Activated T-cell treated with anti-CD3 and anti-CD28 coated beads, Interleukin-2, amount 50 U/mL, for 72 hours (primary cell): ENCODE measurements around the gene TRAK1. TPM values are rescaled to one million over a fixed set of nuclear protein-coding genes. Genes with fewer than 3 reads are reported as not detected.

ENCODE experiments used
- ATAC-seq, 2 donors: fragments of 150-1000 bp; cut with Tn5 transposase; replicated peaks in 1 of 2; 2 replicates each; pipeline ENCODE4 v1.10.0; 2021; ENCODE audit warnings: moderate library complexity in 2 of 2, mild to moderate bottlenecking in 1 of 2
- DNase-seq, 2 donors: peaks; one replicate each; pipeline ENCODE4 v3.0.0; 2021 to 2022; ENCODE audit warnings: mixed read lengths in 1 of 2
- H3K27ac Mint-ChIP-seq: one replicate; pipeline ENCODE4 v1.8.0; 2022; ENCODE audit warnings: mild to moderate bottlenecking, moderate library complexity, mixed read lengths
- H3K27me3 Mint-ChIP-seq: one replicate; pipeline ENCODE4 v1.8.0; 2022; ENCODE audit warnings: low read depth, mixed read lengths
- H3K36me3 Mint-ChIP-seq, 2 donors: one replicate each; pipeline ENCODE4 v1.8.0; 2022; ENCODE audit warnings: mixed read lengths in 2 of 2, mild to moderate bottlenecking in 1 of 2; ENCODE audit not compliant: insufficient read depth in 2 of 2
- H3K4me1 Mint-ChIP-seq: one replicate; pipeline ENCODE4 v1.8.0; 2022; ENCODE audit warnings: low read depth, mixed read lengths
- H3K4me3 Mint-ChIP-seq, 2 donors: one replicate each; pipeline ENCODE4 v1.8.0; 2022; ENCODE audit warnings: mild to moderate bottlenecking in 2 of 2, mixed read lengths in 2 of 2, moderate library complexity in 2 of 2
- H3K9me3 Mint-ChIP-seq, 2 donors: one replicate each; pipeline ENCODE4 v1.8.0; 2022; ENCODE audit warnings: mixed read lengths in 2 of 2
- total RNA-seq, 2 donors: library from RNA; stranded (reverse); gene quantifications; one replicate each; pipeline ENCODE4 v1.2.3, GENCODE V29; 2022

The TRAK1 gene
- total RNA-seq, 2 donors from 2014 or later = 17.8 to 19.6 TPM

DNA sequence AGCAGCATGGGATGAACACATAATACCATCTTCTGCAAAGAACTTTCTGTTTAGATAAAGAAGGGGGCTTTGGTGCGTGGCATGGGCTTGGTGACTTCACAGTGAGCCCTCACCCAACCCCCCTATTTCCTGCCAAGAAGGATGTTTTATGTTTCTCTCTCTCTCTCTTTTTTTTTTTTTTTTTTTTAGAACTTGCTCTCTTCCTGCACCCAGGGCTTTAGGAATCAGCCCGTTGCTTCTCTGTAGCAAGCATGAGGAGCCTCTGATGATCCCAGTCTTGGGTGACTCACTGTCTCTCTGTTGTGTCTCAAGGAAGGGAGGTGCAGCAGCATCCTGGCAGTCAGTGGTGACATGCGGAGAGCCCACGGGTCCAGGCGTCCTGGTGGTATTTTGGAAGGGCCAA lies 125.8 kb downstream of the TRAK1 start:
- Mint-ChIP-seq H3K27ac (peak overlapping the region; percentile 75), H3K4me1 (peaks cover 53% of the 10 kb centered on the region), H3K27me3 (no peaks in the 10 kb centered on the region), H3K9me3 (no peaks in the 10 kb centered on the region), H3K36me3 (no peaks in the 10 kb centered on the region), H3K4me3 (peak overlapping the region; percentile 61 to 73)
- DNase-seq (no peak), ATAC-seq (peak; percentile 32 to 46)

DNA sequence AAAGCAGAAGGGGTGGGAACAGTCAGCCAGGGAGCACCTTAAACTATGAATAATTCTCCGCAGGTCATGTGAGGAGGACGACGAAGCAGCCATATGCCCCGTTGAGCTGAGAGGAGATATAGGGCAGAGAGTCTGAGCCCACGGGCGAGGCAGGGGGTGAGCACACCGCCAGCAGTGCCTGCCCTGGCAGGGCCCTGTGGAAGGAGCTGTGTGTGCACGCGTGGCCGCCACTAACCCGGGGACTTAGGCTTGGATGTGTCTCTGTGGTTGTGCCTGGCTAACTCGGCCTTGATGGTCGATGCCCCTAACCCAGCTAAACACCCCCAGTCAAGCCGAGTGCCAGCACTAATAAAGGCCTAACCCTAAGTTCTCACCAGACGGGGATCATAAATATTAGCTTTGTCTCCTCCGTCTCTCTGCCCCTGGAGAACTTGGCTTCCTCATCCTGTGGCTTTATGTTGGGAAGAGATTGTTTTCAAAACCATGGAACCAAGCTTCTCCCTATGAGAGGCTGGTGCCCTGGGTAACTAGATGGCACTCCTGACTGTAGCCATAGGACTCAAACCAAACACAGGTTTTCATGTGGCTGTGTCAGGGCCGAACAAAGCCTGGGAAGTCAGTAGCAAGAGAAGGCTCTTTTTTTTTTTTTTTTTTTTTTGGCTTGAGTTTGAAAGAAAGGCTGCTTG lies 129.4 kb downstream of the TRAK1 start:
- H3K27me3 Mint-ChIP-seq = no peaks in the 10 kb centered on the region
- peaks cover 25% of the 10 kb centered on the region for H3K4me1 Mint-ChIP-seq
- no peak overlapping the region for H3K4me3 Mint-ChIP-seq
- ATAC-seq = no peak
- no peak for DNase-seq
- H3K27ac Mint-ChIP-seq = no peak overlapping the region
- H3K36me3 Mint-ChIP-seq = no peaks in the 10 kb centered on the region
- no peaks in the 10 kb centered on the region for H3K9me3 Mint-ChIP-seq

DNA sequence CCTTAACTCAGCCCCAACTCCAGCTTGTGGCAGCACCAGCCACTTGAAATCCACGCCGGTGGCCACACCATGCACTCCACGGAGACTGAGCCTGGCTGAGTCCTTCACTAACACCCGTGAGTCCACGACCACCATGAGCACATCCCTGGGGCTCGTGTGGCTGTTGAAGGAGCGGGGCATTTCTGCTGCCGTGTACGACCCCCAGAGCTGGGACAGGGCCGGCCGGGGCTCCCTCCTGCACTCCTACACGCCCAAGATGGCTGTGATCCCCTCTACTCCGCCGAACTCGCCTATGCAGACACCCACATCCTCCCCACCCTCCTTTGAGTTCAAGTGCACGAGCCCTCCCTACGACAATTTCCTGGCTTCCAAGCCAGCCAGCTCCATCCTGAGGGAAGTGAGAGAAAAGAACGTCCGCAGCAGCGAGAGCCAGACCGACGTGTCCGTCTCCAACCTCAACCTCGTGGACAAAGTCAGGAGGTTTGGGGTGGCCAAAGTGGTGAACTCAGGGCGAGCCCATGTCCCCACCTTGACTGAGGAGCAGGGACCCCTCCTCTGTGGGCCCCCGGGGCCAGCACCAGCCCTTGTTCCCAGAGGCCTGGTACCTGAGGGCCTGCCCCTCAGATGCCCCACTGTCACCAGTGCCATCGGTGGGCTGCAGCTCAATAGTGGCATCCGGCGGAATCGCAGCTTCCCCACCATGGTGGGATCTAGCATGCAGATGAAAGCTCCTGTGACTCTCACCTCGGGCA lies 132.0 kb downstream of the TRAK1 start:
- DNase-seq (no peak), ATAC-seq (no peak)
- Mint-ChIP-seq H3K27ac (no peak overlapping the region), H3K36me3 (peaks cover 0 to 2% of the 10 kb centered on the region in 2 donors), H3K4me3 (no peak overlapping the region), H3K4me1 (no peaks in the 10 kb centered on the region), H3K27me3 (no peaks in the 10 kb centered on the region), H3K9me3 (no peaks in the 10 kb centered on the region)

DNA sequence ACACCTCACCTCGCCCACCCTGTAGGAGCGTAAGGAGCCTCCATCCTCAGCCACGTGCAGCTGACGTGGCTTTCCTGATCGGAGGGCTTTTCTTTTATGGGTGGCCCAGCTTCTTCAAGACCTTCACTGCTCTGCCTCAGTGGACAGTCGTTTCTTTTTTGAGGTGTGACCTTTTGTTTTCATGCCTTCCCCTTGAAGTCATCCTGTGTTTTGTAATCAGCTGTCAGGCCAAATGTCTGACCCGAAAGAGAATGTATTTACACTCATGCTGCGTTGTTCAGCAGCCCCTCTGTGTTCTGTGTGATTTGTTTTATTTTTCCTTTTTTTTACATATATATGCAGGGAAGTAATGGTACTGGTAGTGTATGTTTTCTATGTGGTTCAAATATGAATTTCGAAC lies 133.0 kb downstream of the TRAK1 start:
- no peaks in the 10 kb centered on the region for H3K9me3 Mint-ChIP-seq
- H3K36me3 Mint-ChIP-seq = peaks cover 0 to 2% of the 10 kb centered on the region in 2 donors
- H3K27me3 Mint-ChIP-seq = no peaks in the 10 kb centered on the region
- H3K27ac Mint-ChIP-seq = no peak overlapping the region
- H3K4me3 Mint-ChIP-seq = no peak overlapping the region
- no peaks in the 10 kb centered on the region for H3K4me1 Mint-ChIP-seq
- DNase-seq (no peak), ATAC-seq (no peak)

GRCh38 chr3:42224658-42225421 lies 133.7 kb downstream of the TRAK1 start:
- Mint-ChIP-seq H3K9me3 (no peaks in the 10 kb centered on the region), H3K27ac (no peak overlapping the region), H3K4me3 (no peak overlapping the region), H3K4me1 (no peaks in the 10 kb centered on the region), H3K36me3 (peaks cover 0 to 2% of the 10 kb centered on the region in 2 donors), H3K27me3 (no peaks in the 10 kb centered on the region)
- ATAC-seq (no peak), DNase-seq (no peak)

DNA sequence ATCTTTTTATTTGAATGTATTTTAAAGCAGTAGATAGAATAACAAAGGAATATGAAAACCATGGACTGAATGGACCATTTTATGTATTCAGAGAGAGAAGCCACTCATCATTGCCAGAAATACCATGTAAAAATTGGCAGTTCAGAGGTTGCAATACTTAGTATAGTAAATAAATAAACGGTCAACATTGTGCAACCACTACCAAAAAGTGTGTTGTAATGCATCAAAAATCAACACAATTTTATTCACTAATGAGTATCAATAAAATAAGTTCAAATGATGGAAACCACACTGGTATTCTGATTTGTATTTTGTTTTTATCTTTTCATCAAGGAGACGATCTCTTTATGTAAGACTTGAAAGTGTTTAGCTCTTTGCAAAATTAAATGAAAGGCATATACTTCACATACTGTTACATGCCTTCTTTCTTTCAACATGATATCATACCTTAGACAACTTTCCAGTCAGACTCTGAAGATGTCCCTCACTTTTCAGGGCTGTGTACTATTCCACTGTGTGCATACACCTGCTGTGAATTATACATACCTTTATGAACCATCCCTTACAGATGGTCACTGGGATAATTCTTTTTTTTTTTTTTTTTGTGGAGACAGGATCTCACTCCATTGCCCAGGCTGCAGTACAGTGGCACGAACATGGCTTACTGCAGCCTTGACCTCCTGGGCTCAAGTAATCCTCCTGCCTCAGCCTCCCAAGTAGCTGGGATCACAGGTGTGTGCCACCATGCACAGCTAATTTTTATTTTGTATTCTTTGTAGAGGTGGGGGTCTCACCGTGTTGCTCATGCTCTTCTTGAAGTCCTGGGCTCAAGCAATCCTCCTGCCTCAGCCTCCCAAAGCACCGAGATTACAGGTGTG lies 134.6 kb downstream of the TRAK1 start:
- peaks cover 0 to 2% of the 10 kb centered on the region in 2 donors for H3K36me3 Mint-ChIP-seq
- no peaks in the 10 kb centered on the region for H3K27me3 Mint-ChIP-seq
- H3K4me3 Mint-ChIP-seq = no peak overlapping the region
- H3K9me3 Mint-ChIP-seq = no peaks in the 10 kb centered on the region
- H3K4me1 Mint-ChIP-seq = no peaks in the 10 kb centered on the region
- ATAC-seq (no peak), DNase-seq (no peak)
- no peak overlapping the region for H3K27ac Mint-ChIP-seq

- no peaks in the 10 kb centered on the region for H3K4me1 Mint-ChIP-seq
- no peaks in the 10 kb centered on the region for H3K27me3 Mint-ChIP-seq
- H3K36me3 Mint-ChIP-seq = peaks cover 0 to 2% of the 10 kb centered on the region in 2 donors
- no peak overlapping the region for H3K27ac Mint-ChIP-seq
- ATAC-seq (no peak), DNase-seq (no peak)
- H3K4me3 Mint-ChIP-seq = no peak overlapping the region
- H3K9me3 Mint-ChIP-seq = no peaks in the 10 kb centered on the region
These were observed 135.6 kb downstream of the TRAK1 start for GRCh38 chr3:42226470-42227425.

- H3K36me3 Mint-ChIP-seq = peaks cover 0 to 2% of the 10 kb centered on the region in 2 donors
- peaks cover under 1% of the 10 kb centered on the region for H3K27me3 Mint-ChIP-seq
- no peak for ATAC-seq
- H3K9me3 Mint-ChIP-seq = no peaks in the 10 kb centered on the region
- DNase-seq = no peak
- no peaks in the 10 kb centered on the region for H3K4me1 Mint-ChIP-seq
- no peak overlapping the region for H3K4me3 Mint-ChIP-seq
- no peak overlapping the region for H3K27ac Mint-ChIP-seq
These were observed 137.6 kb downstream of the TRAK1 start for GRCh38 chr3:42228796-42229195.

DNA sequence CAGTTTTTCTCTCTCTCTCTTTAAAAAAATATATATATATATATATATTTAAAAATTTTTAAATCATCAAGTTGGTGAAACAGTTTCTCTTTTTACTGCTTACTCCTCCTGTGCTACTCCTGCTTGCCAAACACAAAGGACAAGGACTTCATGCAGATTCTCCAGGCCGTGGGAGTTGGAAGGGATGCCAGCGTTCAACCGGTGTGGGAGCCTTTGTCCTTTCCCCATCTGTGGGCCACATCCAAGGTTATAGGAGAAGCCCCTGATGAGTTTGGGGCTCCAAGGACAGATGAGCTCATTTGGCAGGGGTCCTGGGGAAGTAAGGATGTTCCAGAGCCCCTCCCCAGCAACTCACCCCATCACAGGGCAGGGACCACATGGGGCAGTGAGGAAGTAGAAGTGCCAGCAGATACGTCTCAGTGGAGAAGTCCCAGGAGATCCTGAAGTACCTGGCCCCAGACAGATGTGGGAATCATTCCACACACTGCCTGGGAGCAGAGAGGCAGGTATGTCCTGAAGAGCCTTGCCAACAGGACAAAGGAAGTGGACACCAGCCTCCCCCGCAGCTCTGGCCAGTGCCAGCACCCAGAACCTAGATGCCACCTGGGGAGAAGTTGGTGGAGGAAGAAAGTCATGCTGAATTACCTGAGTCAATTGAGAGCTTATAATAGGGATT lies 138.2 kb downstream of the TRAK1 start:
- no peak for ATAC-seq
- no peak for DNase-seq
- H3K4me3 Mint-ChIP-seq = no peak overlapping the region
- peaks cover 6% of the 10 kb centered on the region for H3K27me3 Mint-ChIP-seq
- H3K36me3 Mint-ChIP-seq = peaks cover 0 to 2% of the 10 kb centered on the region in 2 donors
- H3K27ac Mint-ChIP-seq = no peak overlapping the region
- no peaks in the 10 kb centered on the region for H3K9me3 Mint-ChIP-seq
- H3K4me1 Mint-ChIP-seq = no peaks in the 10 kb centered on the region

- DNase-seq = no peak
- Mint-ChIP-seq H3K4me3 (no peak overlapping the region), H3K4me1 (no peaks in the 10 kb centered on the region), H3K9me3 (no peaks in the 10 kb centered on the region), H3K36me3 (peaks cover 0 to 2% of the 10 kb centered on the region in 2 donors), H3K27me3 (peaks cover 13% of the 10 kb centered on the region), H3K27ac (no peak overlapping the region)
- no peak for ATAC-seq
These were observed 139.0 kb downstream of the TRAK1 start for GRCh38 chr3:42229942-42230688.

DNA sequence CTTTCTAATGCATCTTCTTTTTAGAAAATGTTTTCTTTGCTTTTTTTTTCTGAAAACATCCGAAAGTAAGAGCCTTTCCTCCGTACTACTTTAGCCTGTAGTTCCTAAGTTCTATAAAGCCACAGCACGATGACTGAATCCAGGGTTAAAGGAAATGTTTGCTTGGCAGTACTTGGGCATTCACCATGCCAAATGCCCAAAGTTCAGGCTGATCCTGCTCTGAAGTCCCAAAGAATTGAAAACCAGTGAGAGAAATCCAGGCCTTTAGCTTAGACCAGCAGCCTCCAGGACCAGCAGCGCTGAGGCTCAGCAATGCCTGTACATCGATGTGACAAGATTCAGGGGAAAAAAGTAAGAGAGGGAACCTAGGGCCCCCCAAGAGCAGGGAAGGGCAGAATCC lies 139.7 kb downstream of the TRAK1 start:
- Mint-ChIP-seq H3K9me3 (no peaks in the 10 kb centered on the region), H3K27ac (no peak overlapping the region)
- no peak for ATAC-seq

More for the DNA sequence above, 139.7 kb downstream of the TRAK1 start:
- peaks cover under 1 to 2% of the 10 kb centered on the region in 2 donors for H3K36me3 Mint-ChIP-seq
- DNase-seq = no peak
- no peak overlapping the region for H3K4me3 Mint-ChIP-seq
- peaks cover 21% of the 10 kb centered on the region for H3K27me3 Mint-ChIP-seq
- no peaks in the 10 kb centered on the region for H3K4me1 Mint-ChIP-seq
